Stimulated activated CD8-positive, alpha-beta memory T cell treated with anti-CD3 and anti-CD28 coated beads, Interleukin-7, amount 100 ng/mL, for 24 hours (primary cell): ENCODE results near the gene KIF13A.
"Not testable (repeated sequence)": the region's sequence is repeated elsewhere in the genome, so short reads cannot be mapped to it uniquely, and the experiment has no call there.

Source experiments
- DNase-seq: peaks from one replicate; pipeline ENCODE4 v3.0.0-alpha.2; 2020; ENCODE audit warnings: low read depth

KIF13A gene

GRCh38 chr6:17785094-17785787, 202.2 kb downstream of the KIF13A start:
- DNase-seq: no peak

GRCh38 chr6:17780061-17780460, 207.4 kb downstream of the KIF13A start:
- no peak for DNase-seq

- DNase-seq: no peak
Observed at GRCh38 chr6:17771609-17772008, 215.8 kb downstream of the KIF13A start.

- DNase-seq: no peak
Observed at GRCh38 chr6:17768881-17769280, 218.6 kb downstream of the KIF13A start.

- no peak for DNase-seq
Observed at GRCh38 chr6:17768388-17768787, 219.0 kb downstream of the KIF13A start.

- no peak for DNase-seq
Observed at GRCh38 chr6:17762651-17763050, 224.8 kb downstream of the KIF13A start.

- no peak for DNase-seq
Observed at GRCh38 chr6:17758119-17758518, 229.3 kb downstream of the KIF13A start.

GRCh38 chr6:17754254-17754653, 233.2 kb downstream of the KIF13A start:
- no peak for DNase-seq

- not testable (repeated sequence) for DNase-seq
Observed at GRCh38 chr6:17745324-17745723, 242.1 kb downstream of the KIF13A start.

GRCh38 chr6:17744757-17745308, 242.6 kb downstream of the KIF13A start:
- not testable (repeated sequence) for DNase-seq

GRCh38 chr6:17744019-17744756, 243.2 kb downstream of the KIF13A start:
- no peak for DNase-seq

- DNase-seq: no peak
Observed at GRCh38 chr6:17741507-17741906, 245.9 kb downstream of the KIF13A start.

GRCh38 chr6:17740559-17741220, 246.7 kb downstream of the KIF13A start:
- no peak for DNase-seq

GRCh38 chr6:17737704-17738252, 249.7 kb downstream of the KIF13A start:
- DNase-seq: no peak

GRCh38 chr6:17735311-17735710, 252.1 kb downstream of the KIF13A start:
- not testable (repeated sequence) for DNase-seq

GRCh38 chr6:17730078-17730704, 257.2 kb downstream of the KIF13A start:
- DNase-seq: no peak

- no peak for DNase-seq
Observed at GRCh38 chr6:17729223-17730077, 258.0 kb downstream of the KIF13A start.

GRCh38 chr6:17728551-17729222, 258.7 kb downstream of the KIF13A start:
- DNase-seq: no peak

GRCh38 chr6:17725083-17725482, 262.4 kb downstream of the KIF13A start:
- no peak for DNase-seq

GRCh38 chr6:17724341-17724740, 263.1 kb downstream of the KIF13A start:
- DNase-seq: no peak
